HepG2 (cell line): ENCODE results near the gene PCBP4. TPM values are rescaled to one million over a fixed set of nuclear protein-coding genes. Genes with fewer than 3 reads are reported as not detected.

Source experiments
- AGO1 ChIP-seq: fragments of 200-400 bp; formaldehyde crosslinking; IDR thresholded peaks from 2 replicates; pipeline ENCODE4 v1.6.1; 2017; ENCODE audit warnings: mild to moderate bottlenecking, low read depth, low read length, moderate library complexity; ENCODE audit not compliant: poor library complexity, severe bottlenecking
- ELF1 ChIP-seq: sonication (generic); formaldehyde crosslinking; IDR thresholded peaks from 2 replicates; pipeline ENCODE4 v1.4.0; 2020; ENCODE audit warnings: missing genetic modification reagents
- HES4 ChIP-seq: sonication (generic); formaldehyde crosslinking; IDR thresholded peaks from 2 replicates; pipeline ENCODE4 v1.9.0; 2021; ENCODE audit warnings: mild to moderate bottlenecking, missing genetic modification reagents, borderline replicate concordance
- KDM5A ChIP-seq: fragments of 200-600 bp; sonication (generic); IDR thresholded peaks from 2 replicates; pipeline ENCODE4 v1.7.0; 2018; ENCODE audit warnings: antibody characterized with exemption, mild to moderate bottlenecking, low read length, borderline replicate concordance
- NFE2L1 ChIP-seq: sonication (generic); formaldehyde crosslinking; IDR thresholded peaks from 2 replicates; pipeline ENCODE4 v1.4.0; 2020; ENCODE audit warnings: missing genetic modification reagents, mild to moderate bottlenecking, borderline replicate concordance
- SATB2 ChIP-seq: sonication (generic); formaldehyde crosslinking; IDR thresholded peaks from 2 replicates; pipeline ENCODE4 v1.5.0; 2020; ENCODE audit warnings: missing genetic modification reagents
- THAP11 ChIP-seq: IDR thresholded peaks from 2 replicates; pipeline ENCODE4 v1.6.1; 2016; ENCODE audit warnings: missing biosample characterization, missing genetic modification reagents
- ZC3H13 ChIP-seq: sonication (generic); formaldehyde crosslinking; IDR thresholded peaks from 2 replicates; pipeline ENCODE4 v1.8.1; 2023; ENCODE audit warnings: mild to moderate bottlenecking, missing genetic modification reagents, moderate library complexity
- polyA plus RNA-seq, 8 experiments: library from polyadenylated mRNA; depleted of rRNA in 3 of 8; stranded (reverse) in 7 of 8; unstranded in 1 of 8; fragments of >200 nt; fragmentation: Illumina TruSeq in 4 of 8; extraction: Trizol in 4 of 8; gene quantifications; 2 replicates each; pipeline versions ENCODE4 v1.2.1 to v1.2.3, GENCODE V29; 2011 to 2016; ENCODE audit warnings: low read depth in 4 of 8, missing spikeins in 1 of 8, mixed read lengths in 1 of 8; ENCODE audit not compliant: insufficient read depth in 1 of 8
- total RNA-seq, 5 experiments: library from RNA; depleted of rRNA; stranded (reverse); fragments of >200 nt; fragmentation: Illumina TruSeq; extraction: Trizol; gene quantifications; 2 replicates each; pipeline ENCODE4 v1.2.3, GENCODE V29; 2016; ENCODE audit warnings: low read depth in 1 of 5
- TF ChIP-seq, protein P1 (sequence below): sonication (generic); formaldehyde crosslinking; IDR thresholded peaks from 2 replicates; pipeline ENCODE4 v1.9.0; 2021; ENCODE audit warnings: missing genetic modification reagents, borderline replicate concordance
- TF ChIP-seq, protein P2 (sequence below): sonication (generic); formaldehyde crosslinking; IDR thresholded peaks from 2 replicates; pipeline ENCODE4 v1.5.0; 2020; ENCODE audit warnings: missing genetic modification reagents
- TF ChIP-seq, protein P3 (sequence below): sonication (generic); formaldehyde crosslinking; conservative IDR thresholded peaks from 2 replicates; pipeline ENCODE4 v1.4.0; 2020; ENCODE audit warnings: missing genetic modification reagents
- TF ChIP-seq, protein P4 (sequence below): sonication (generic); formaldehyde crosslinking; IDR thresholded peaks from 2 replicates; pipeline ENCODE4 v1.4.0; 2020; ENCODE audit warnings: missing genetic modification reagents
- TF ChIP-seq, protein P5 (sequence below): sonication (generic); formaldehyde crosslinking; conservative IDR thresholded peaks from 2 replicates; pipeline ENCODE4 v1.8.0; 2022; ENCODE audit warnings: low read depth, missing genetic modification reagents
- TF ChIP-seq, protein P6 (sequence below): sonication (generic); formaldehyde crosslinking; IDR thresholded peaks from 2 replicates; pipeline ENCODE4 v1.4.0; 2020; ENCODE audit warnings: missing genetic modification reagents

Gene PCBP4
- total and polyA plus RNA-seq, 2 of the 13 experiments (the other 11 are each of a cell fraction or from before 2014, with no cell fraction given) = 36.8 to 51.3 TPM

DNA sequence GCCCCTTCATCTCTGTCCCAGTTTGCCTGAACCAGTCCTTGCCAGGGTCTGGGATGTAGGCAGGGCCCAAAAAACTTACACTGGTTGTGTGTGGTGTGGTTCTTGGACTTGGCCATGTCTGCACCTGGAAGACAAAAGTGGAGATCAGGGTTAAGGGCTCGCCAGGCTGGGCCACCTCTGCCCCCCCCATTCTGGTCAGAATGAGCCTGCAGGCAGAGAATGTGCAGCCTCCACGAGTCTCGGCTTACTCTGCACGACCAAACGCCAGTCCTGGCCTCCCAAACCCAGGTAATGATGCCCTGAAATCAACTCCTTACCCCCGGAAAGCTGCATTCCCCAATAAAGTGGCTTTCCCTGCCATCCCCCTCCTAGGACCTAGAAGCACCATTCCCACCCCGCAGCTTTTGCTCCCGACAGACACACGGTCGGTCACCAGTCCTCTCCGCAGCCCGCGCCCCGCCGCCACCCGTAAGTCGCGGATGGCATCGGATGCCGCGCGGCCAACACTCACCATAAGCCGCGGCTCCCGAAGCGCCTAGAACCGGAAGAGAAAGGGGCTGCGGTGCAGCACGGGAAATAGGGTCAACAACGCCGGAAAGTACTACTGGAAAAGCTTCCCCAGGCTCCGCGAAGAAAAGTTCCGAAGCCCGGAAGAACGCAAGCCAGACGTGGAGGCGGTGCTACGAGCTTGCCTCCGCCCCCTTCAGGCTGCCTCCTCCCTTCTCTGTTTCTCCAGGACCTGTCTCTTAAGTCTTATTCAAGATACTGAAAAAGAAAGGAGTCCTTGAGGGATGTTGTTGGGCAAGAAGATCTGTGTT is 28.3 kb upstream of the PCBP4 start, which contains the start of gene RPL29 (continued):
- TF ChIP-seq, protein P1, sequence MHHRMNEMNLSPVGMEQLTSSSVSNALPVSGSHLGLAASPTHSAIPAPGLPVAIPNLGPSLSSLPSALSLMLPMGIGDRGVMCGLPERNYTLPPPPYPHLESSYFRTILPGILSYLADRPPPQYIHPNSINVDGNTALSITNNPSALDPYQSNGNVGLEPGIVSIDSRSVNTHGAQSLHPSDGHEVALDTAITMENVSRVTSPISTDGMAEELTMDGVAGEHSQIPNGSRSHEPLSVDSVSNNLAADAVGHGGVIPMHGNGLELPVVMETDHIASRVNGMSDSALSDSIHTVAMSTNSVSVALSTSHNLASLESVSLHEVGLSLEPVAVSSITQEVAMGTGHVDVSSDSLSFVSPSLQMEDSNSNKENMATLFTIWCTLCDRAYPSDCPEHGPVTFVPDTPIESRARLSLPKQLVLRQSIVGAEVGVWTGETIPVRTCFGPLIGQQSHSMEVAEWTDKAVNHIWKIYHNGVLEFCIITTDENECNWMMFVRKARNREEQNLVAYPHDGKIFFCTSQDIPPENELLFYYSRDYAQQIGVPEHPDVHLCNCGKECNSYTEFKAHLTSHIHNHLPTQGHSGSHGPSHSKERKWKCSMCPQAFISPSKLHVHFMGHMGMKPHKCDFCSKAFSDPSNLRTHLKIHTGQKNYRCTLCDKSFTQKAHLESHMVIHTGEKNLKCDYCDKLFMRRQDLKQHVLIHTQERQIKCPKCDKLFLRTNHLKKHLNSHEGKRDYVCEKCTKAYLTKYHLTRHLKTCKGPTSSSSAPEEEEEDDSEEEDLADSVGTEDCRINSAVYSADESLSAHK (CRISPR knock-in tag) = no peak
- TF ChIP-seq, protein P2, sequence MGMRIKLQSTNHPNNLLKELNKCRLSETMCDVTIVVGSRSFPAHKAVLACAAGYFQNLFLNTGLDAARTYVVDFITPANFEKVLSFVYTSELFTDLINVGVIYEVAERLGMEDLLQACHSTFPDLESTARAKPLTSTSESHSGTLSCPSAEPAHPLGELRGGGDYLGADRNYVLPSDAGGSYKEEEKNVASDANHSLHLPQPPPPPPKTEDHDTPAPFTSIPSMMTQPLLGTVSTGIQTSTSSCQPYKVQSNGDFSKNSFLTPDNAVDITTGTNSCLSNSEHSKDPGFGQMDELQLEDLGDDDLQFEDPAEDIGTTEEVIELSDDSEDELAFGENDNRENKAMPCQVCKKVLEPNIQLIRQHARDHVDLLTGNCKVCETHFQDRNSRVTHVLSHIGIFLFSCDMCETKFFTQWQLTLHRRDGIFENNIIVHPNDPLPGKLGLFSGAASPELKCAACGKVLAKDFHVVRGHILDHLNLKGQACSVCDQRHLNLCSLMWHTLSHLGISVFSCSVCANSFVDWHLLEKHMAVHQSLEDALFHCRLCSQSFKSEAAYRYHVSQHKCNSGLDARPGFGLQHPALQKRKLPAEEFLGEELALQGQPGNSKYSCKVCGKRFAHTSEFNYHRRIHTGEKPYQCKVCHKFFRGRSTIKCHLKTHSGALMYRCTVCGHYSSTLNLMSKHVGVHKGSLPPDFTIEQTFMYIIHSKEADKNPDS (CRISPR knock-in tag) = 0 out of 2 replicates have a peak, but pooled peaks have one; percentile 40
- TF ChIP-seq NFE2L1 (CRISPR knock-in tag) (no peak), HES4 (CRISPR knock-in tag) (peak; percentile 89), SATB2 (CRISPR knock-in tag) (peak; percentile 43; the same call in 1 of the 2 replicates), ZC3H13 (CRISPR knock-in tag) (peak; percentile 92), ELF1 (CRISPR knock-in tag) (peak; percentile 98), AGO1 (peak; percentile 77), KDM5A (peak; percentile 96), THAP11 (CRISPR knock-in tag) (peak; percentile 97)
- TF ChIP-seq, protein P3, sequence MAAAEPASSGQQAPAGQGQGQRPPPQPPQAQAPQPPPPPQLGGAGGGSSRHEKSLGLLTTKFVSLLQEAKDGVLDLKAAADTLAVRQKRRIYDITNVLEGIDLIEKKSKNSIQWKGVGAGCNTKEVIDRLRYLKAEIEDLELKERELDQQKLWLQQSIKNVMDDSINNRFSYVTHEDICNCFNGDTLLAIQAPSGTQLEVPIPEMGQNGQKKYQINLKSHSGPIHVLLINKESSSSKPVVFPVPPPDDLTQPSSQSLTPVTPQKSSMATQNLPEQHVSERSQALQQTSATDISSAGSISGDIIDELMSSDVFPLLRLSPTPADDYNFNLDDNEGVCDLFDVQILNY (CRISPR knock-in tag) = no peak
- TF ChIP-seq, protein P4, sequence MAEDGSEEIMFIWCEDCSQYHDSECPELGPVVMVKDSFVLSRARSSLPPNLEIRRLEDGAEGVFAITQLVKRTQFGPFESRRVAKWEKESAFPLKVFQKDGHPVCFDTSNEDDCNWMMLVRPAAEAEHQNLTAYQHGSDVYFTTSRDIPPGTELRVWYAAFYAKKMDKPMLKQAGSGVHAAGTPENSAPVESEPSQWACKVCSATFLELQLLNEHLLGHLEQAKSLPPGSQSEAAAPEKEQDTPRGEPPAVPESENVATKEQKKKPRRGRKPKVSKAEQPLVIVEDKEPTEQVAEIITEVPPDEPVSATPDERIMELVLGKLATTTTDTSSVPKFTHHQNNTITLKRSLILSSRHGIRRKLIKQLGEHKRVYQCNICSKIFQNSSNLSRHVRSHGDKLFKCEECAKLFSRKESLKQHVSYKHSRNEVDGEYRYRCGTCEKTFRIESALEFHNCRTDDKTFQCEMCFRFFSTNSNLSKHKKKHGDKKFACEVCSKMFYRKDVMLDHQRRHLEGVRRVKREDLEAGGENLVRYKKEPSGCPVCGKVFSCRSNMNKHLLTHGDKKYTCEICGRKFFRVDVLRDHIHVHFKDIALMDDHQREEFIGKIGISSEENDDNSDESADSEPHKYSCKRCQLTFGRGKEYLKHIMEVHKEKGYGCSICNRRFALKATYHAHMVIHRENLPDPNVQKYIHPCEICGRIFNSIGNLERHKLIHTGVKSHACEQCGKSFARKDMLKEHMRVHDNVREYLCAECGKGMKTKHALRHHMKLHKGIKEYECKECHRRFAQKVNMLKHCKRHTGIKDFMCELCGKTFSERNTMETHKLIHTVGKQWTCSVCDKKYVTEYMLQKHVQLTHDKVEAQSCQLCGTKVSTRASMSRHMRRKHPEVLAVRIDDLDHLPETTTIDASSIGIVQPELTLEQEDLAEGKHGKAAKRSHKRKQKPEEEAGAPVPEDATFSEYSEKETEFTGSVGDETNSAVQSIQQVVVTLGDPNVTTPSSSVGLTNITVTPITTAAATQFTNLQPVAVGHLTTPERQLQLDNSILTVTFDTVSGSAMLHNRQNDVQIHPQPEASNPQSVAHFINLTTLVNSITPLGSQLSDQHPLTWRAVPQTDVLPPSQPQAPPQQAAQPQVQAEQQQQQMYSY = no peak
- TF ChIP-seq, protein P5, sequence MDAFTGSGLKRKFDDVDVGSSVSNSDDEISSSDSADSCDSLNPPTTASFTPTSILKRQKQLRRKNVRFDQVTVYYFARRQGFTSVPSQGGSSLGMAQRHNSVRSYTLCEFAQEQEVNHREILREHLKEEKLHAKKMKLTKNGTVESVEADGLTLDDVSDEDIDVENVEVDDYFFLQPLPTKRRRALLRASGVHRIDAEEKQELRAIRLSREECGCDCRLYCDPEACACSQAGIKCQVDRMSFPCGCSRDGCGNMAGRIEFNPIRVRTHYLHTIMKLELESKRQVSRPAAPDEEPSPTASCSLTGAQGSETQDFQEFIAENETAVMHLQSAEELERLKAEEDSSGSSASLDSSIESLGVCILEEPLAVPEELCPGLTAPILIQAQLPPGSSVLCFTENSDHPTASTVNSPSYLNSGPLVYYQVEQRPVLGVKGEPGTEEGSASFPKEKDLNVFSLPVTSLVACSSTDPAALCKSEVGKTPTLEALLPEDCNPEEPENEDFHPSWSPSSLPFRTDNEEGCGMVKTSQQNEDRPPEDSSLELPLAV (CRISPR knock-in tag) = no peak
- TF ChIP-seq, protein P6, sequence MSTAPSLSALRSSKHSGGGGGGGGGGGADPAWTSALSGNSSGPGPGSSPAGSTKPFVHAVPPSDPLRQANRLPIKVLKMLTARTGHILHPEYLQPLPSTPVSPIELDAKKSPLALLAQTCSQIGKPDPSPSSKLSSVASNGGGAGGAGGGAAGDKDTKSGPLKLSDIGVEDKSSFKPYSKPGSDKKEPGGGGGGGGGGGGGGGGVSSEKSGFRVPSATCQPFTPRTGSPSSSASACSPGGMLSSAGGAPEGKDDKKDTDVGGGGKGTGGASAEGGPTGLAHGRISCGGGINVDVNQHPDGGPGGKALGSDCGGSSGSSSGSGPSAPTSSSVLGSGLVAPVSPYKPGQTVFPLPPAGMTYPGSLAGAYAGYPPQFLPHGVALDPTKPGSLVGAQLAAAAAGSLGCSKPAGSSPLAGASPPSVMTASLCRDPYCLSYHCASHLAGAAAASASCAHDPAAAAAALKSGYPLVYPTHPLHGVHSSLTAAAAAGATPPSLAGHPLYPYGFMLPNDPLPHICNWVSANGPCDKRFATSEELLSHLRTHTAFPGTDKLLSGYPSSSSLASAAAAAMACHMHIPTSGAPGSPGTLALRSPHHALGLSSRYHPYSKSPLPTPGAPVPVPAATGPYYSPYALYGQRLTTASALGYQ = peak; percentile 89
